NCI-H146 treated with DMSO at 0.1 percent for 48 hours (cell line): ENCODE results near the gene TMEM98.
"Not testable (repeated sequence)": the region's sequence is repeated elsewhere in the genome, so short reads cannot be mapped to it uniquely, and the experiment has no call there.

ENCODE experiments used
- DNase-seq: peaks from one replicate; lab custom pipeline; 2025; ENCODE audit not compliant: unreplicated experiment; lab: John Stamatoyannopoulos, UW

The TMEM98 gene

GRCh38 chr17:32914181-32914580 is 13.8 kb upstream of the TMEM98 start:
- no peak for DNase-seq

- DNase-seq: no peak
Measured at GRCh38 chr17:32915245-32915644, 12.7 kb upstream of the TMEM98 start.

GRCh38 chr17:32916134-32916533 is 11.8 kb upstream of the TMEM98 start:
- no peak for DNase-seq

GRCh38 chr17:32917081-32917480 is 10.9 kb upstream of the TMEM98 start:
- DNase-seq: no peak

GRCh38 chr17:32917842-32918241 is 10.1 kb upstream of the TMEM98 start:
- DNase-seq: no peak

- not testable (repeated sequence) for DNase-seq
Measured at GRCh38 chr17:32919876-32920275, 8.1 kb upstream of the TMEM98 start.

GRCh38 chr17:32920293-32920692 is 7.7 kb upstream of the TMEM98 start:
- DNase-seq: no peak

GRCh38 chr17:32921017-32921416 is 6.9 kb upstream of the TMEM98 start:
- no peak for DNase-seq

GRCh38 chr17:32923905-32924304 is 4.0 kb upstream of the TMEM98 start:
- DNase-seq: not testable (repeated sequence)

- DNase-seq: no peak
Measured at GRCh38 chr17:32926183-32926582, 1.8 kb upstream of the TMEM98 start.

GRCh38 chr17:32926789-32927188 is 1.2 kb upstream of the TMEM98 start:
- DNase-seq: not testable (repeated sequence)

- DNase-seq: no peak
Measured at GRCh38 chr17:32927201-32927723, 691 bp upstream of the TMEM98 start.

- no peak for DNase-seq
Measured at GRCh38 chr17:32928586-32929535, 908 bp downstream of the TMEM98 start.

- no peak for DNase-seq
Measured at GRCh38 chr17:32929588-32929987, 1.6 kb downstream of the TMEM98 start.

GRCh38 chr17:32930512-32930911 is 2.6 kb downstream of the TMEM98 start:
- no peak for DNase-seq

- no peak for DNase-seq
Measured at GRCh38 chr17:32931686-32932085, 3.7 kb downstream of the TMEM98 start.

GRCh38 chr17:32933881-32934280 is 5.9 kb downstream of the TMEM98 start:
- DNase-seq: no peak

GRCh38 chr17:32935726-32936125 is 7.8 kb downstream of the TMEM98 start:
- DNase-seq: no peak

- no peak for DNase-seq
Measured at GRCh38 chr17:32936186-32936893, 8.4 kb downstream of the TMEM98 start.

GRCh38 chr17:32936894-32937500 is 9.0 kb downstream of the TMEM98 start:
- DNase-seq: peak; percentile 46

- no peak for DNase-seq
Measured at GRCh38 chr17:32940706-32941390, 12.9 kb downstream of the TMEM98 start.
